ENCODE measurements around the gene GCG. TPM values are rescaled to one million over a fixed set of nuclear protein-coding genes. Genes with fewer than 3 reads are reported as not detected.

GCG gene
- total RNA-seq = not detected in 2 replicates
- polyA plus RNA-seq = not detected in 2 replicates

DNA sequence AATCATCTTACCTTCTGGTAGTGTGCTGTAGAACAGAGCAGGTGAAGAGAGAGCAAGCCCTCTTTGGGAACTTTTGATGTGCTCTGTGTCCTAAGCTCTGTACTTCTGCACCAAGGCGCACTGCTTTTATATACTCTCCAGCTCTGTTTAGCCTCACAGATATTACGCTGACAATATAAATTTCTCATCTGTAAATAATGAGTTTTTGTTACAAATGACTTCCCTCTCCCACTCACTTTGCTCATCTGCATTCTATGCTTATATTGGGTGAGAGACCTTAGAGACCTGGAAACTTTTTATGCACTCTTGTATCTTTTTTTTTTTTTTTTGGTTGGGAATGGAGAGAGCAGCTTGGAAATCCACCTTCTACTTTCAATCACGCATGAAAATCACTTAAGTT, at the start of gene GCG:
Gene GCG, minus strand, starts transcription at position 101 of the 400 bp plus-strand sequence. CDS start 3,069 bp downstream, outside the sequence.
- H3K4me3 ChIP-seq = no peak within 1 kb of the TSS
- no peaks in the 10 kb centered on the region for H3K36me3 ChIP-seq
- no peak for TF ChIP-seq CTCF (IDR thresholded peaks at IDR 0.05; ENCODE audit: low read depth, low read length)
- DNase-seq (ENCODE audit: low read depth in 1 of 2, low spot score in 1 of 2) = no peak
- no peaks in the 10 kb centered on the region for H3K4me1 ChIP-seq (ENCODE audit: low read depth)
- H3K9me3 ChIP-seq (ENCODE audit: low read depth) = no peaks in the 10 kb centered on the region
- no peak within 1 kb of the TSS for H3K27ac ChIP-seq
- H3K27me3 ChIP-seq = no peaks in the 10 kb centered on the region

GRCh38 chr2:162200636-162201035, 48.6 kb upstream of the GCG start:
- Histone ChIP-seq H3K27me3 (no peaks in the 10 kb centered on the region), H3K4me1 (ENCODE audit: low read depth) (no peaks in the 10 kb centered on the region), H3K9me3 (ENCODE audit: low read depth) (no peaks in the 10 kb centered on the region), H3K36me3 (no peaks in the 10 kb centered on the region), H3K4me3 (no peak overlapping the region), H3K27ac (no peak overlapping the region)
- no peak for TF ChIP-seq CTCF (IDR thresholded peaks at IDR 0.05; ENCODE audit: low read depth, low read length)
- no peak for DNase-seq (ENCODE audit: low read depth in 1 of 2, low spot score in 1 of 2)

- DNase-seq (ENCODE audit: low read depth in 1 of 2, low spot score in 1 of 2) = no peak
- Histone ChIP-seq H3K4me3 (no peak overlapping the region), H3K27me3 (no peaks in the 10 kb centered on the region), H3K9me3 (ENCODE audit: low read depth) (no peaks in the 10 kb centered on the region), H3K4me1 (ENCODE audit: low read depth) (no peaks in the 10 kb centered on the region), H3K36me3 (no peaks in the 10 kb centered on the region), H3K27ac (no peak overlapping the region)
- no peak for TF ChIP-seq CTCF (IDR thresholded peaks at IDR 0.05; ENCODE audit: low read depth, low read length)
These were observed 47.9 kb upstream of the GCG start for GRCh38 chr2:162199913-162200312.

DNA sequence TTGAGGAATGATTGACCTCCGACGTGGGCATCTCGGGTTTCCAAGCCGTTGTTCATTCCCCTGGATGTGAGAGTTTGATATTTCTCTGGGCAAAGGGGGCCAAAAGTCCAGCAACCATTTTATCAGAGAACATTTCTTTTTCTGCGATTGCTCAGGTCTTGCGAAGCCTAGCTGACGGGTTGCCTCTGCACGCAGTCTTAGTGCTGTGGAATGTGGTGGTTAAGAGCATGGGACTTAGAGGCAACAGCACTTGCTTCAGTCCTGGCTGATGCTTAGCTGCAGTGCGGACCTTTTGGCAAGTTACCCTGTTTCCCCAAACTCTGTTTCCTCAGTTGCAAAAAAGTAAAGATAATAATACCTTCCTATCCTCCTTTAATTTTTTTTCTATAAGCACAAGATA, 46.2 kb upstream of the GCG start:
- H3K27me3 ChIP-seq = no peaks in the 10 kb centered on the region
- no peaks in the 10 kb centered on the region for H3K9me3 ChIP-seq (ENCODE audit: low read depth)
- no peak overlapping the region for H3K4me3 ChIP-seq
- peak in 1 of 2 donors; percentile 47 for DNase-seq (ENCODE audit: low read depth in 1 of 2, low spot score in 1 of 2)
- no peak for TF ChIP-seq CTCF (IDR thresholded peaks at IDR 0.05; ENCODE audit: low read depth, low read length)
- no peaks in the 10 kb centered on the region for H3K4me1 ChIP-seq (ENCODE audit: low read depth)
- H3K27ac ChIP-seq = no peak overlapping the region
- no peaks in the 10 kb centered on the region for H3K36me3 ChIP-seq

GRCh38 chr2:162197069-162197825, 45.2 kb upstream of the GCG start:
- no peak overlapping the region for H3K27ac ChIP-seq
- H3K36me3 ChIP-seq = no peaks in the 10 kb centered on the region
- no peaks in the 10 kb centered on the region for H3K4me1 ChIP-seq (ENCODE audit: low read depth)
- H3K27me3 ChIP-seq = no peaks in the 10 kb centered on the region
- DNase-seq (ENCODE audit: low read depth in 1 of 2, low spot score in 1 of 2) = peak in 1 of 2 donors; percentile 34
- H3K4me3 ChIP-seq = no peak overlapping the region
- H3K9me3 ChIP-seq (ENCODE audit: low read depth) = no peaks in the 10 kb centered on the region
- no peak for TF ChIP-seq CTCF (IDR thresholded peaks at IDR 0.05; ENCODE audit: low read depth, low read length)

All from cardiac muscle cell (in vitro differentiated cells and primary cell).